ENCODE measurements around the gene STK38.

- TF ChIP-seq CTCF (IDR thresholded peaks at IDR 0.05) (no peak), POLR2AphosphoS5 (IDR thresholded peaks at IDR 0.05) (no peak), POLR2A (IDR thresholded peaks at IDR 0.05) (no peak), EP300 (IDR thresholded peaks at IDR 0.05; ENCODE audit: low read depth) (no peak)
These were observed 57.9 kb downstream of the STK38 start for GRCh38 chr6:36489426-36489825.
